GM12878 (cell line): Measurements from ENCODE around the gene DNAJC5G. TPM values are rescaled to one million over a fixed set of nuclear protein-coding genes. Genes with fewer than 3 reads are reported as not detected.

Source experiments
- BCL11A ChIP-seq: IDR thresholded peaks from 2 replicates; pipeline ENCODE4 v1.6.1; 2011; ENCODE audit warnings: low read depth, low read length
- BHLHE40 ChIP-seq, 2 experiments: fragments of 450-650 bp in 1 of 2; IDR thresholded peaks; 2 replicates each; pipeline ENCODE4 v1.6.1; 2011 to 2017; ENCODE audit warnings: low read depth in 2 of 2, borderline replicate concordance in 1 of 2, improper control_type of control experiment in 1 of 2, low read length in 1 of 2, mild to moderate bottlenecking in 1 of 2
- BRCA1 ChIP-seq: IDR thresholded peaks from 2 replicates; pipeline ENCODE4 v1.6.1; 2011; ENCODE audit warnings: low read depth, low read length, improper control_type of control experiment
- CHD2 ChIP-seq: IDR thresholded peaks from 2 replicates; pipeline ENCODE4 v1.6.1; 2011; ENCODE audit warnings: low read depth, low read length, improper control_type of control experiment, borderline replicate concordance
- CREB1 ChIP-seq: IDR thresholded peaks from 2 replicates; pipeline ENCODE4 v1.6.1; 2012; ENCODE audit warnings: low read depth, mild to moderate bottlenecking, inconsistent platforms
- CREM ChIP-seq: IDR thresholded peaks from 2 replicates; pipeline ENCODE4 v1.6.1; 2014; ENCODE audit warnings: antibody characterized with exemption, low read depth
- CTCF ChIP-seq, 3 experiments: IDR thresholded peaks in 2 of 3; conservative IDR thresholded peaks in 1 of 3; 2 replicates each; pipeline ENCODE4 v1.5.1; 2011; ENCODE audit warnings: low read depth in 3 of 3, low read length in 3 of 3, mild to moderate bottlenecking in 3 of 3, control low read depth in 2 of 3, moderate library complexity in 2 of 3, inconsistent platforms in 1 of 3, mixed read lengths in 1 of 3; ENCODE audit not compliant: control insufficient read depth in 2 of 3, insufficient read depth in 1 of 3; ENCODE audit errors: extremely low read depth in 1 of 3
- DPF2 ChIP-seq: fragments of 450-650 bp; IDR thresholded peaks from 2 replicates; pipeline ENCODE4 v1.6.1; 2017; ENCODE audit warnings: mild to moderate bottlenecking
- FOXK2 ChIP-seq: fragments of 450-650 bp; IDR thresholded peaks from 2 replicates; pipeline ENCODE4 v1.6.1; 2017; ENCODE audit warnings: mild to moderate bottlenecking, moderate library complexity
- HDAC6 ChIP-seq: fragments of 200-600 bp; sonication (generic); IDR thresholded peaks from one replicate; pipeline ENCODE4 v1.8.0; 2017; ENCODE audit warnings: antibody characterized with exemption; ENCODE audit not compliant: unreplicated experiment
- IKZF1 ChIP-seq: fragments of 450-650 bp; conservative IDR thresholded peaks from 2 replicates; pipeline ENCODE4 v1.6.1; 2017; ENCODE audit warnings: antibody characterized with exemption, mild to moderate bottlenecking
- IKZF2 ChIP-seq, 2 experiments: fragments of 450-650 bp; IDR thresholded peaks; 2 replicates each; pipeline ENCODE4 v1.6.1; 2017; ENCODE audit warnings: mild to moderate bottlenecking in 2 of 2, moderate library complexity in 2 of 2
- IRF5 ChIP-seq: fragments of 450-650 bp; IDR thresholded peaks from 2 replicates; pipeline ENCODE4 v1.6.1; 2017; ENCODE audit warnings: borderline replicate concordance
- JUNB ChIP-seq: IDR thresholded peaks from 2 replicates; pipeline ENCODE4 v1.6.1; 2016; ENCODE audit warnings: antibody characterized with exemption, mild to moderate bottlenecking
- KAT2A ChIP-seq: conservative IDR thresholded peaks from 2 replicates; pipeline ENCODE4 v1.6.1; 2011; ENCODE audit warnings: low read depth, low read length; ENCODE audit not compliant: control insufficient read depth
- LARP7 ChIP-seq: fragments of 450-650 bp; IDR thresholded peaks from 2 replicates; pipeline ENCODE4 v1.6.1; 2017; ENCODE audit warnings: mild to moderate bottlenecking
- NR2F1 ChIP-seq: fragments of 450-650 bp; conservative IDR thresholded peaks from 2 replicates; pipeline ENCODE4 v1.6.1; 2017; ENCODE audit warnings: mild to moderate bottlenecking
- NRF1 ChIP-seq: conservative IDR thresholded peaks from 2 replicates; pipeline ENCODE4 v1.6.1; 2011; ENCODE audit warnings: mild to moderate bottlenecking, low read depth, low read length, improper control_type of control experiment
- PAX5 ChIP-seq: IDR thresholded peaks from 2 replicates; pipeline ENCODE4 v1.6.1; 2011; ENCODE audit warnings: low read depth, low read length, borderline replicate concordance
- POU2F2 ChIP-seq: IDR thresholded peaks from 3 replicates; pipeline ENCODE4 v1.6.1; 2011; ENCODE audit warnings: low read depth, mild to moderate bottlenecking, low read length, borderline replicate concordance
- SIN3A ChIP-seq: IDR thresholded peaks from 2 replicates; pipeline ENCODE4 v1.6.1; 2012; ENCODE audit warnings: low read depth, low read length, improper control_type of control experiment
- SMAD1 ChIP-seq: fragments of 450-650 bp; IDR thresholded peaks from 2 replicates; pipeline ENCODE4 v1.6.1; 2018; ENCODE audit warnings: mild to moderate bottlenecking, low read depth; ENCODE audit not compliant: partially characterized antibody
- SMC3 ChIP-seq: IDR thresholded peaks from 2 replicates; pipeline ENCODE4 v1.6.1; 2011; ENCODE audit warnings: low read length, improper control_type of control experiment, borderline replicate concordance
- SP1 ChIP-seq: IDR thresholded peaks from one replicate; pipeline ENCODE4 v1.6.1; 2011; ENCODE audit warnings: low read depth, low read length
- TCF3 ChIP-seq: IDR thresholded peaks from 2 replicates; pipeline ENCODE4 v1.6.1; 2012; ENCODE audit warnings: low read depth, mild to moderate bottlenecking, low read length, borderline replicate concordance; ENCODE audit not compliant: insufficient read depth
- USF1 ChIP-seq: IDR thresholded peaks from 2 replicates; pipeline ENCODE4 v1.6.1; 2011; ENCODE audit warnings: borderline replicate concordance, low read depth, mild to moderate bottlenecking, moderate library complexity, mixed read lengths, low read length; ENCODE audit not compliant: insufficient read depth; ENCODE audit errors: extremely low read length
- USF2 ChIP-seq: IDR thresholded peaks from 2 replicates; pipeline ENCODE4 v1.6.1; 2011; ENCODE audit warnings: low read depth, low read length, improper control_type of control experiment, borderline replicate concordance
- YY1 ChIP-seq: IDR thresholded peaks from 2 replicates; pipeline ENCODE4 v1.6.1; 2011; ENCODE audit warnings: low read depth, mild to moderate bottlenecking, low read length
- polyA plus RNA-seq, 11 experiments: library from polyadenylated mRNA; depleted of rRNA in 4 of 11; unstranded in 6 of 11; stranded (reverse) in 5 of 11; fragments of >200 nt; fragmentation: Nextera tagmentation in 4 of 11; fragmentation: Illumina TruSeq in 1 of 11; extraction: Ambion mirVana in 4 of 11; extraction: Trizol in 1 of 11; gene quantifications; 1 replicate in 1 of 11; 2 replicates in 10 of 11; pipeline versions ENCODE4 v1.2.1 to v1.2.3, GENCODE V29; 2011 to 2016; ENCODE audit warnings: inconsistent platforms in 2 of 11, missing spikeins in 2 of 11, low read depth in 1 of 11
- total RNA-seq, 4 experiments: library from RNA; depleted of rRNA in 3 of 4; stranded (reverse); fragments of >200 nt in 3 of 4; fragmentation: Illumina TruSeq in 1 of 4; extraction: Trizol in 1 of 4; gene quantifications; 2 replicates each; pipeline versions ENCODE4 v1.2.1 to v1.2.3, GENCODE V29; 2013 to 2021

DNAJC5G gene
- total and polyA plus RNA-seq, 10 of the 15 experiments (the other 5 are each of a cell fraction or from before 2014, with no cell fraction given), result not detected

- peak; percentile 35 to 65 (median 62); a peak in 4 of 6 replicates for TF ChIP-seq CTCF (IDR thresholded peaks at IDR 0.05 in 2 of 3, conservative IDR thresholded peaks at IDR 0.05 in 1 of 3; ENCODE audit: control insufficient read depth in 2 of 3, extremely low read depth in 1 of 3, insufficient read depth in 1 of 3, low read depth in 3 of 3, low read length in 3 of 3)
- no peak for TF ChIP-seq IRF5
- TF ChIP-seq POU2F2, result no peak
- no peak for TF ChIP-seq USF2
- no peak for TF ChIP-seq PAX5
- peak; percentile 87 for TF ChIP-seq YY1
- peak; percentile 69 for TF ChIP-seq USF1
- TF ChIP-seq CREM, result no peak
- no peak for TF ChIP-seq BRCA1
- no peak for TF ChIP-seq CHD2
- TF ChIP-seq SIN3A, result no peak
- TF ChIP-seq NRF1, result no peak
- TF ChIP-seq BHLHE40 (IDR thresholded peaks at IDR 0.05; ENCODE audit: borderline replicate concordance in 1 of 2, low read depth in 2 of 2, low read length in 1 of 2), result peak; percentile 98
- no peak for TF ChIP-seq DPF2
- TF ChIP-seq NR2F1, result 0 out of 2 replicates have a peak, but pooled peaks have one; percentile 24
- TF ChIP-seq CREB1, result no peak
- TF ChIP-seq HDAC6, result peak; percentile 88
- peak; percentile 17 to 38; a peak in 1 of 4 replicates for TF ChIP-seq IKZF2 (IDR thresholded peaks at IDR 0.05)
- TF ChIP-seq KAT2A, result no peak
- peak; percentile 56; the same call in 1 of the 2 replicates for TF ChIP-seq IKZF1
- no peak for TF ChIP-seq SMAD1
- 0 out of 2 replicates have a peak, but pooled peaks have one; percentile 26 for TF ChIP-seq TCF3
- TF ChIP-seq SMC3, result peak; percentile 21; the same call in 1 of the 2 replicates
- no peak for TF ChIP-seq BCL11A
- TF ChIP-seq LARP7, result no peak
- no peak for TF ChIP-seq JUNB
- TF ChIP-seq SP1, result no peak
- no peak for TF ChIP-seq FOXK2
Observed at GRCh38 chr2:27264753-27265535, 10.3 kb upstream of the DNAJC5G start (continued).
